Activated CD4-positive, alpha-beta T cell treated with anti-CD3 and anti-CD28 coated beads, Interleukin-2, amount 50 U/mL, for 1 hour (primary cell): ENCODE data around the gene SALL3.
"Not testable (repeated sequence)": the region's sequence is repeated elsewhere in the genome, so short reads cannot be mapped to it uniquely, and the experiment has no call there.

Experiments used
- DNase-seq: peaks from one replicate; pipeline ENCODE4 v3.0.0-alpha.2; 2020

The SALL3 gene

GRCh38 chr18:78979730-78980278, at the start of gene SALL3:
TSS of gene SALL3 (plus strand) at chr18:78979818. CDS start at chr18:78980275, 457 bp downstream.
- no peak for DNase-seq

- DNase-seq, result no peak
These were observed 47.3 kb upstream of the SALL3 start for GRCh38 chr18:78932281-78932680.

GRCh38 chr18:78934003-78934402, 45.6 kb upstream of the SALL3 start:
- DNase-seq, result no peak

GRCh38 chr18:78934551-78935225, 44.9 kb upstream of the SALL3 start:
- DNase-seq, result no peak

- no peak for DNase-seq
These were observed 44.2 kb upstream of the SALL3 start for GRCh38 chr18:78935406-78935805.

GRCh38 chr18:78936251-78937005, 43.2 kb upstream of the SALL3 start:
- DNase-seq, result no peak

GRCh38 chr18:78937166-78937565, 42.5 kb upstream of the SALL3 start:
- DNase-seq, result no peak

- no peak for DNase-seq
These were observed 40.5 kb upstream of the SALL3 start for GRCh38 chr18:78939105-78939504.

GRCh38 chr18:78939734-78940494, 39.7 kb upstream of the SALL3 start:
- DNase-seq, result no peak

GRCh38 chr18:78942236-78942635, 37.4 kb upstream of the SALL3 start:
- not testable (repeated sequence) for DNase-seq

GRCh38 chr18:78945628-78946027, 34.0 kb upstream of the SALL3 start:
- DNase-seq, result no peak

GRCh38 chr18:78947291-78947690, 32.3 kb upstream of the SALL3 start:
- DNase-seq, result no peak

- DNase-seq, result no peak
These were observed 31.4 kb upstream of the SALL3 start for GRCh38 chr18:78948221-78948620.

GRCh38 chr18:78948707-78949106, 30.9 kb upstream of the SALL3 start:
- no peak for DNase-seq

GRCh38 chr18:78949216-78949615, 30.4 kb upstream of the SALL3 start:
- DNase-seq, result no peak

- DNase-seq, result no peak
These were observed 29.2 kb upstream of the SALL3 start for GRCh38 chr18:78950386-78950785.

- no peak for DNase-seq
These were observed 26.1 kb upstream of the SALL3 start for GRCh38 chr18:78953566-78953965.

GRCh38 chr18:78955051-78955450, 24.6 kb upstream of the SALL3 start:
- DNase-seq, result no peak

GRCh38 chr18:78957140-78957539, 22.5 kb upstream of the SALL3 start:
- no peak for DNase-seq

GRCh38 chr18:78960709-78961108, 18.9 kb upstream of the SALL3 start:
- no peak for DNase-seq

GRCh38 chr18:78962098-78962497, 17.5 kb upstream of the SALL3 start:
- no peak for DNase-seq

GRCh38 chr18:78964727-78965126, 14.9 kb upstream of the SALL3 start:
- not testable (repeated sequence) for DNase-seq

- no peak for DNase-seq
These were observed 14.4 kb upstream of the SALL3 start for GRCh38 chr18:78965260-78965659.
